HepG2 (cell line): ENCODE measurements around the gene ANTKMT. TPM values are rescaled to one million over a fixed set of nuclear protein-coding genes. Genes with fewer than 3 reads are reported as not detected.

Source experiments
- HNRNPLL ChIP-seq: fragments of 200-400 bp; formaldehyde crosslinking; IDR thresholded peaks from 2 replicates; pipeline ENCODE4 v1.6.1; 2017; ENCODE audit warnings: mild to moderate bottlenecking, low read depth, low read length; ENCODE audit not compliant: poor library complexity, severe bottlenecking
- KLF13 ChIP-seq: sonication (generic); formaldehyde crosslinking; IDR thresholded peaks from 2 replicates; pipeline ENCODE4 v1.4.0; 2020; ENCODE audit warnings: mild to moderate bottlenecking, missing genetic modification reagents
- NFIB ChIP-seq: sonication (generic); formaldehyde crosslinking; IDR thresholded peaks from 2 replicates; pipeline ENCODE4 v1.9.0; 2021; ENCODE audit warnings: missing genetic modification reagents, mild to moderate bottlenecking, borderline replicate concordance
- NONO ChIP-seq, 2 experiments: fragments of 450-650 bp in 1 of 2; sonication (generic) in 1 of 2; formaldehyde crosslinking in 1 of 2; IDR thresholded peaks in 1 of 2; conservative IDR thresholded peaks in 1 of 2; 2 replicates each; pipeline versions ENCODE4 v1.6.1 to v1.8.0; 2017 to 2022; ENCODE audit warnings: mild to moderate bottlenecking in 1 of 2, missing genetic modification reagents in 1 of 2, moderate library complexity in 1 of 2
- RARG ChIP-seq: sonication (generic); formaldehyde crosslinking; IDR thresholded peaks from 2 replicates; pipeline ENCODE4 v1.4.0; 2020; ENCODE audit warnings: low read depth, mild to moderate bottlenecking, missing genetic modification reagents
- YEATS4 ChIP-seq: sonication (generic); formaldehyde crosslinking; IDR thresholded peaks from 2 replicates; pipeline ENCODE4 v1.4.0; 2020; ENCODE audit warnings: missing genetic modification reagents, borderline replicate concordance
- ZC3H13 ChIP-seq: sonication (generic); formaldehyde crosslinking; IDR thresholded peaks from 2 replicates; pipeline ENCODE4 v1.8.1; 2023; ENCODE audit warnings: mild to moderate bottlenecking, missing genetic modification reagents, moderate library complexity
- ZFX ChIP-seq: sonication (generic); formaldehyde crosslinking; IDR thresholded peaks from 2 replicates; pipeline ENCODE4 v1.4.0; 2020; ENCODE audit warnings: mild to moderate bottlenecking, low read depth, missing genetic modification reagents, moderate library complexity
- ZNF34 ChIP-seq: sonication (generic); formaldehyde crosslinking; IDR thresholded peaks from 2 replicates; pipeline ENCODE4 v1.4.0; 2020; ENCODE audit warnings: mild to moderate bottlenecking, missing genetic modification reagents, borderline replicate concordance
- ZNF451 ChIP-seq: sonication (generic); formaldehyde crosslinking; IDR thresholded peaks from 2 replicates; pipeline ENCODE4 v1.5.0; 2020; ENCODE audit warnings: mild to moderate bottlenecking, missing genetic modification reagents
- ZNF737 ChIP-seq: sonication (generic); formaldehyde crosslinking; IDR thresholded peaks from 2 replicates; pipeline ENCODE4 v1.5.0; 2020; ENCODE audit warnings: missing genetic modification reagents, mild to moderate bottlenecking, borderline replicate concordance
- ZSCAN20 ChIP-seq: sonication (generic); formaldehyde crosslinking; IDR thresholded peaks from 2 replicates; pipeline ENCODE4 v1.4.0; 2020; ENCODE audit warnings: missing genetic modification reagents, mild to moderate bottlenecking, borderline replicate concordance
- polyA plus RNA-seq, 8 experiments: library from polyadenylated mRNA; depleted of rRNA in 3 of 8; stranded (reverse) in 7 of 8; unstranded in 1 of 8; fragments of >200 nt; fragmentation: Illumina TruSeq in 4 of 8; extraction: Trizol in 4 of 8; gene quantifications; 2 replicates each; pipeline versions ENCODE4 v1.2.1 to v1.2.3, GENCODE V29; 2011 to 2016; ENCODE audit warnings: low read depth in 4 of 8, missing spikeins in 1 of 8, mixed read lengths in 1 of 8; ENCODE audit not compliant: insufficient read depth in 1 of 8
- total RNA-seq, 5 experiments: library from RNA; depleted of rRNA; stranded (reverse); fragments of >200 nt; fragmentation: Illumina TruSeq; extraction: Trizol; gene quantifications; 2 replicates each; pipeline ENCODE4 v1.2.3, GENCODE V29; 2016; ENCODE audit warnings: low read depth in 1 of 5
- TF ChIP-seq, protein P1 (sequence below): sonication (generic); formaldehyde crosslinking; IDR thresholded peaks from 2 replicates; pipeline ENCODE4 v1.4.0; 2020; ENCODE audit warnings: missing genetic modification reagents, mild to moderate bottlenecking, borderline replicate concordance
- TF ChIP-seq, protein P2 (sequence below): sonication (generic); formaldehyde crosslinking; IDR thresholded peaks from 2 replicates; pipeline ENCODE4 v1.4.0; 2020; ENCODE audit warnings: mild to moderate bottlenecking, missing genetic modification reagents
- TF ChIP-seq, protein P3 (sequence below): sonication (generic); formaldehyde crosslinking; IDR thresholded peaks from 2 replicates; pipeline ENCODE4 v1.5.1; 2020; ENCODE audit warnings: mild to moderate bottlenecking, missing genetic modification reagents, moderate library complexity
- TF ChIP-seq, protein P4 (sequence below): sonication (generic); formaldehyde crosslinking; IDR thresholded peaks from 2 replicates; pipeline ENCODE4 v1.8.1; 2023; ENCODE audit warnings: missing genetic modification reagents, mild to moderate bottlenecking, borderline replicate concordance

ANTKMT gene
- total and polyA plus RNA-seq, 2 of the 13 experiments (the other 11 are each of a cell fraction or from before 2014, with no cell fraction given): 7.5 to 47.8 TPM

DNA sequence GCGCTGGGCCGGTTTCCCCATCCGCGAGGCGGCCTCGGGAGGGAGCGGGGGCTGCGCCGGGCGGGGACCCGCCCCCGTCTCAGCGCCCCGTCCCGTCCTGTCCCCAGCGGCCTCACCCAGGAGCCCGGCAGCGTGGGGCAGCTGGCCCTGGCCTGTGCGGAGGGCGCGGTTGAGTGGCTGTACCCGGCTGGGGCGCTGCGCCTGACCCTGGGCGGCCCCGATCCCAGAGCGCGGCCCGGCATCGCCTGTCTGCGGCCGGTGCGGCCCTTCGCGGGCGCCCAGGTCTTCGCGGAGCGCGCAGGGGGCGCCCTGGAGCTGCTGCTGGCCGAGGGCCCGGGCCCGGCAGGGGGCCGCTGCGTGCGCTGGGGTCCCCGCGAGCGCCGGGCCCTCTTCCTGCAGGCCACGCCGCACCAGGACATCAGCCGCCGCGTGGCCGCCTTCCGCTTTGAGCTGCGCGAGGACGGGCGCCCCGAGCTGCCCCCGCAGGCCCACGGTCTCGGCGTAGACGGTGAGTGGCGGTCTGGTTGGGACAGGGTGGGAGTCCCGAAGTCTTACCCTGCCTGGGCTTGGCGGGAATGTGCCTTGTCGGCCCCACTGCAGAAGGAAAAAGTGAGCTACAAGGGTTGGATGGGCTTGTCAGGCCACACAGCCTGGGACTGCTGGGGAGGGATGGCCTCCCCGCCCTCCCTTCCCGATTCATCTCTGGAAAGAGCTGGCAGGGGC lies 5.3 kb upstream of the ANTKMT start (continued):
- TF ChIP-seq NONO (IDR thresholded peaks at IDR 0.05) (no peak), NONO (CRISPR knock-in tag; conservative IDR thresholded peaks at IDR 0.05) (0 out of 2 replicates have a peak, but pooled peaks have one; percentile 14), ZNF451 (CRISPR knock-in tag) (0 out of 2 replicates have a peak, but pooled peaks have one; percentile 48), RARG (no peak), YEATS4 (peak; percentile 31; the same call in 1 of the 2 replicates), ZC3H13 (CRISPR knock-in tag) (no peak), ZNF34 (CRISPR knock-in tag) (no peak), ZFX (peak; percentile 59; the same call in 1 of the 2 replicates), KLF13 (CRISPR knock-in tag) (no peak), ZNF737 (CRISPR knock-in tag) (no peak), ZSCAN20 (CRISPR knock-in tag) (0 out of 2 replicates have a peak, but pooled peaks have one; percentile 19), NFIB (CRISPR knock-in tag) (no peak), HNRNPLL (peak; percentile 37)
- TF ChIP-seq, protein P1, sequence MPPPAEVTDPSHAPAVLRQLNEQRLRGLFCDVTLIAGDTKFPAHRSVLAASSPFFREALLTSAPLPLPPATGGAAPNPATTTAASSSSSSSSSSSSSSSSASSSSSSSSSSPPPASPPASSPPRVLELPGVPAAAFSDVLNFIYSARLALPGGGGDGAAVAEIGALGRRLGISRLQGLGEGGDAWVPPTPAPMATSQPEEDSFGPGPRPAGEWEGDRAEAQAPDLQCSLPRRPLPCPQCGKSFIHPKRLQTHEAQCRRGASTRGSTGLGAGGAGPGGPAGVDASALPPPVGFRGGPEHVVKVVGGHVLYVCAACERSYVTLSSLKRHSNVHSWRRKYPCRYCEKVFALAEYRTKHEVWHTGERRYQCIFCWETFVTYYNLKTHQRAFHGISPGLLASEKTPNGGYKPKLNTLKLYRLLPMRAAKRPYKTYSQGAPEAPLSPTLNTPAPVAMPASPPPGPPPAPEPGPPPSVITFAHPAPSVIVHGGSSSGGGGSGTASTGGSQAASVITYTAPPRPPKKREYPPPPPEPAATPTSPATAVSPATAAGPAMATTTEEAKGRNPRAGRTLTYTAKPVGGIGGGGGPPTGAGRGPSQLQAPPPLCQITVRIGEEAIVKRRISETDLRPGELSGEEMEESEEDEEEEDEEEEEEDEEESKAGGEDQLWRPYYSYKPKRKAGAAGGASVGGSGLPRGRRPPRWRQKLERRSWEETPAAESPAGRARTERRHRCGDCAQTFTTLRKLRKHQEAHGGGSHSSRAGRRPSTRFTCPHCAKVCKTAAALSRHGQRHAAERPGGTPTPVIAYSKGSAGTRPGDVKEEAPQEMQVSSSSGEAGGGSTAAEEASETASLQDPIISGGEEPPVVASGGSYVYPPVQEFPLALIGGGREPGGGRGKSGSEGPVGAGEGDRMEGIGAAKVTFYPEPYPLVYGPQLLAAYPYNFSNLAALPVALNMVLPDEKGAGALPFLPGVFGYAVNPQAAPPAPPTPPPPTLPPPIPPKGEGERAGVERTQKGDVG (CRISPR knock-in tag): no peak
- TF ChIP-seq, protein P2, sequence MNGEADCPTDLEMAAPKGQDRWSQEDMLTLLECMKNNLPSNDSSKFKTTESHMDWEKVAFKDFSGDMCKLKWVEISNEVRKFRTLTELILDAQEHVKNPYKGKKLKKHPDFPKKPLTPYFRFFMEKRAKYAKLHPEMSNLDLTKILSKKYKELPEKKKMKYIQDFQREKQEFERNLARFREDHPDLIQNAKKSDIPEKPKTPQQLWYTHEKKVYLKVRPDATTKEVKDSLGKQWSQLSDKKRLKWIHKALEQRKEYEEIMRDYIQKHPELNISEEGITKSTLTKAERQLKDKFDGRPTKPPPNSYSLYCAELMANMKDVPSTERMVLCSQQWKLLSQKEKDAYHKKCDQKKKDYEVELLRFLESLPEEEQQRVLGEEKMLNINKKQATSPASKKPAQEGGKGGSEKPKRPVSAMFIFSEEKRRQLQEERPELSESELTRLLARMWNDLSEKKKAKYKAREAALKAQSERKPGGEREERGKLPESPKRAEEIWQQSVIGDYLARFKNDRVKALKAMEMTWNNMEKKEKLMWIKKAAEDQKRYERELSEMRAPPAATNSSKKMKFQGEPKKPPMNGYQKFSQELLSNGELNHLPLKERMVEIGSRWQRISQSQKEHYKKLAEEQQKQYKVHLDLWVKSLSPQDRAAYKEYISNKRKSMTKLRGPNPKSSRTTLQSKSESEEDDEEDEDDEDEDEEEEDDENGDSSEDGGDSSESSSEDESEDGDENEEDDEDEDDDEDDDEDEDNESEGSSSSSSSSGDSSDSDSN (CRISPR knock-in tag): no peak; the same call in 1 of the 2 replicates
- TF ChIP-seq, protein P3, sequence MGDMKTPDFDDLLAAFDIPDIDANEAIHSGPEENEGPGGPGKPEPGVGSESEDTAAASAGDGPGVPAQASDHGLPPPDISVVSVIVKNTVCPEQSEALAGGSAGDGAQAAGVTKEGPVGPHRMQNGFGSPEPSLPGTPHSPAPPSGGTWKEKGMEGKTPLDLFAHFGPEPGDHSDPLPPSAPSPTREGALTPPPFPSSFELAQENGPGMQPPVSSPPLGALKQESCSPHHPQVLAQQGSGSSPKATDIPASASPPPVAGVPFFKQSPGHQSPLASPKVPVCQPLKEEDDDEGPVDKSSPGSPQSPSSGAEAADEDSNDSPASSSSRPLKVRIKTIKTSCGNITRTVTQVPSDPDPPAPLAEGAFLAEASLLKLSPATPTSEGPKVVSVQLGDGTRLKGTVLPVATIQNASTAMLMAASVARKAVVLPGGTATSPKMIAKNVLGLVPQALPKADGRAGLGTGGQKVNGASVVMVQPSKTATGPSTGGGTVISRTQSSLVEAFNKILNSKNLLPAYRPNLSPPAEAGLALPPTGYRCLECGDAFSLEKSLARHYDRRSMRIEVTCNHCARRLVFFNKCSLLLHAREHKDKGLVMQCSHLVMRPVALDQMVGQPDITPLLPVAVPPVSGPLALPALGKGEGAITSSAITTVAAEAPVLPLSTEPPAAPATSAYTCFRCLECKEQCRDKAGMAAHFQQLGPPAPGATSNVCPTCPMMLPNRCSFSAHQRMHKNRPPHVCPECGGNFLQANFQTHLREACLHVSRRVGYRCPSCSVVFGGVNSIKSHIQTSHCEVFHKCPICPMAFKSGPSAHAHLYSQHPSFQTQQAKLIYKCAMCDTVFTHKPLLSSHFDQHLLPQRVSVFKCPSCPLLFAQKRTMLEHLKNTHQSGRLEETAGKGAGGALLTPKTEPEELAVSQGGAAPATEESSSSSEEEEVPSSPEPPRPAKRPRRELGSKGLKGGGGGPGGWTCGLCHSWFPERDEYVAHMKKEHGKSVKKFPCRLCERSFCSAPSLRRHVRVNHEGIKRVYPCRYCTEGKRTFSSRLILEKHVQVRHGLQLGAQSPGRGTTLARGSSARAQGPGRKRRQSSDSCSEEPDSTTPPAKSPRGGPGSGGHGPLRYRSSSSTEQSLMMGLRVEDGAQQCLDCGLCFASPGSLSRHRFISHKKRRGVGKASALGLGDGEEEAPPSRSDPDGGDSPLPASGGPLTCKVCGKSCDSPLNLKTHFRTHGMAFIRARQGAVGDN (CRISPR knock-in tag): peak; percentile 79
- TF ChIP-seq, protein P4, sequence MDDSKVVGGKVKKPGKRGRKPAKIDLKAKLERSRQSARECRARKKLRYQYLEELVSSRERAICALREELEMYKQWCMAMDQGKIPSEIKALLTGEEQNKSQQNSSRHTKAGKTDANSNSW (CRISPR knock-in tag): no peak
